Stimulated activated CD4-positive, alpha-beta T cell treated with anti-CD3 and anti-CD28 coated beads, TNF-alpha, amount 100 ng/mL, for 24 hours (primary cell): Measurements from ENCODE around the gene LGALS4.
"Not testable (repeated sequence)": the region's sequence is repeated elsewhere in the genome, so short reads cannot be mapped to it uniquely, and the experiment has no call there.

Experiments
- DNase-seq, 3 experiments: peaks; one replicate each; pipeline ENCODE4 v3.0.0-alpha.2; 2020; ENCODE audit warnings: low read depth in 3 of 3

Gene LGALS4

DNA sequence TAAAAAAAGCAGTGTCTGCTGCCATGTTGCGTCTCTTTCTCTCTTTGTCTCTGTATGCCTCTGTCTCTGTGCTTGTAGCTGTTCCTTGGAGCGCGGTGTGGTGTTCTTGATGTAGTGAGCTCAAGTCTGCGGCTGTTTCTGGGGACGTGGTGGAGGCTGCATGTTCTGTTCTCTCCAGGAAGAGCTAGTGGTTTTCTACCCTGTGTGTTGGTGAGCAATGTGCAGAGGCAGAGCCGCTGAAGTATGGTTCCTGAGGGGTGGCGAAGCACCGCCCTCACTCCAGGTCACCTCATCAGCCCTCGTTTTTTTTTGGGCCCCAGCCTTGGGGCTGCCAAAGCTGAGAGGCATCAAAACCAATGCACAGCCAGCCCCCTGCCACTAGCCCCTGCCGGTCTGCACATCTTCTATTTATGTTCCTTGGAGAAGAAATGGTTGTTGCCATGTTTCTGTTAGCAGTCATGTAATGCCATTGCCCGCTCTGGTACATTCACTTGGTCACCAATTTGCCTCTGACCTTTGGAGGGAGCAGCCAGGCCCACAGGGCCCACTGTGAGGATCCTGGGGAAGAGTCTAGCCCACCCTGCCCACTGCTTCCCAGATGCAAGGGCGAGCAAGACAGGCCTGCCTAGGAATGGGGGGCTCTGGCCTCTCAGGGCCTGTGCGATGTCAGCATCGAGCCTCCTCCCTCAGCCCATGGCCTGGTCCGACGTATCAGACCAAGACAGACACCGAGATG, 29.9 kb upstream of the LGALS4 start:
- peak in 2 of 3 experiments; percentile 23 to 47 for DNase-seq

DNA sequence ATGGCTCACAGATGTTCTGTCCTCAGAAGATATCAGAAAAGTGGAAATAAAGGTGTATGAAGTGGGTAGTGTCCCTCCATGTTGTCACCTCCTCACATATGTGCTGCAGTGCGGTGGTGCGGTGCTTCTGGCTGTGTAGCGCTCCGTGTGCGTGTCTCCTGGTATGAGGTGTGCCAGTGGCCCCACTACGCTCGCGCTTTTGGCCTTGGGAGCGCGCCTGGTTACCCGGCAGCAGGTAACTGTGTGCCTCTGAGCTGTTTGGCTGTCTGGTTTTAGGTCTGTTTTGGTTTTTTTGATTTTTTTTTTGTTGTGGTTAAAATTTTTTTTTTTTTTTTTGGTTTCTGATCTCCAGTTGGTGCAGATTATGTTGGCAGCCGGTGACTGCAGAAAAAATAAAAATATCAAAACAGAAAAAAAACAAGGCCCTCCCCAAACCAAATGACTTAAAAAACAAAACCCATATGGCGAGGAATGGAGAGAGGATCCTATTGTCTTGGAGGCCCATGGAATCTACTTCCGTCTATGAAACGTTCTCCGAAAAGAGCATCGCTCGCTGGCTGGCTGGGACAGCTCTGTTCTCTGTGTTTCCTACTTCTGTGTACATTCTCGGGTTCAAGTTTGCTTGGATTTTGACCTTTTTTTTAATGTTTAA, 29.2 kb upstream of the LGALS4 start:
- DNase-seq: peak in 1 of 3 experiments; percentile 32

DNA sequence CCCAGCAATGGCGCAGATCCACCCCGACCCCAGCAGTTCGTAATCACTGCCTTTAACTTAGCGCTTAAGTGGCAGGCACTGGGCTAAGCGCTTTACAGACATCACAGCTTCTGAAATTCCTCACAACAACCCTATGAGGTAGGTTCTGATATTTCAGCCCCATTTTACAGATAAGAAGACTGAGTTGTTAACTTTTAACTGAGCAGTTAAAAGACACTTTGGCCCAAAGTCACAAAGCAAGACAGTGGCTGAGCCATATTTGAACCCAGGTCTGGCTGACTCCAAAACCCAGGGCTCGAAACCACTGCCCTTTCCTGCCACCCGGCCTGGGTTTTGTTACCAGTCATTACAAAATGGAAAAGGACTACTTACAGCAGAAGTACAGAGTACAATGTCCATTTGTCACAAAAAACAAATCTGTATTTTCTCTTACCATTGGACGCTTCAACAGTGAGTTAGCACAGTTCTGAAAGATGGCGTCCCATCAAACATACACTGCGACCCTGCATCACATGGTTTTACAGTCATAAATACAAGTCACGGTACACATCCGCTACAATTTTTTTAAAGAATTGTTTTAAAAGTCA, 28.5 kb upstream of the LGALS4 start:
- DNase-seq: no peak

DNA sequence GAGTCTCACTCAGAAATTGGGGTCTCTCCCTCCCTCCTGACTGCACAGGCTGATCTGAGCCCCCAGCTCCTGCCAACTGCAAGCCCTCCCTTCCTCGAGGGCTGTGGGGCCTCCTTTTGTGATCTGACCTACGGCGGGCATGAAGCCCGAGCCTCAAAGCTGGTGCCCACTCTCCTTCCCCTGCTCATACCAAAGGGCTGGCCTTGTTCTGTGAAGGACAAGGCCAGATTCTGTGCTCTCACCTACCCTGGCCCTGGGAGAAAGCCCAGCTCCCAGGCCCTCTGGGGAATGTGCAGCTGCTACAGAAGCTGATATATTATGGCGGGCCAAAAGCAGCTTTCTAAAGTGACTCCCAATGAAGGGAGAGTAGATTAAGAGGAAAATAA, 27.8 kb upstream of the LGALS4 start:
- DNase-seq: no peak

DNA sequence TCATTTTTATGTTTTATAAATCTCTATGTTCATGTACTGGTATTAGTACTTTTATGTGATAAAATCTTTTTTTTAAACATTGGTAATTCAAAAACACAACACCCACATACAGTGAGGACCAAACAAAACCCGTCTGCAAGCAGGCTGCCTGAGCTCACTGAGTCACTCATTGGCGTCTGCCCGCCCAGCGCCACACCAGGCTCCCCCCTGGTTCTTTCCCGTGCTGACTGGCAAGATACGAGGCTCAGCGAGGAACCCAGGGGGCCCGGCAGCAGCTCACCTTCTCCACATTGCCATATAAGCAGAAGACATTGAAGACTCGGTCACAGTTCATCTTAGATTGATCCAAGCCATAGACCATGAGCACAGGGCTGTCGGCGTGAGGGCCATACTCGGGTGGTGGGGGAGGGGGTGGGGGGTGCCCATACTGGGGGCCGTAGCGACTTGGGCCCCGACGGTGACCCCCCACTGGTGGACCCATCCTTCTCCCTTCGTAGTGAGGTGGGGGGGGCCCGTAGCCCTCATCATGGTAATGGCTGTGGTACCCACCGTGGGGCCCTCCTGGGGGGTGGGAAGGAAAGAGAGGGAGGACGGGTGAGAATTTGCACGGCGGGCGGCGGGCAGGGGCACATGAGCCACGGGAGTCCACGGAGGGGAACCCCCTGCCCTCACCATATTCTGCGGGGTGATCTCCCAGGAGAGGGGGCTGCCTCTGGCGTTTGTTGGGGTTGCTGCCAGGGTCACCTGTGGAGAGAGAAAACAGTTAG, 27.3 kb upstream of the LGALS4 start:
- no peak for DNase-seq

DNA sequence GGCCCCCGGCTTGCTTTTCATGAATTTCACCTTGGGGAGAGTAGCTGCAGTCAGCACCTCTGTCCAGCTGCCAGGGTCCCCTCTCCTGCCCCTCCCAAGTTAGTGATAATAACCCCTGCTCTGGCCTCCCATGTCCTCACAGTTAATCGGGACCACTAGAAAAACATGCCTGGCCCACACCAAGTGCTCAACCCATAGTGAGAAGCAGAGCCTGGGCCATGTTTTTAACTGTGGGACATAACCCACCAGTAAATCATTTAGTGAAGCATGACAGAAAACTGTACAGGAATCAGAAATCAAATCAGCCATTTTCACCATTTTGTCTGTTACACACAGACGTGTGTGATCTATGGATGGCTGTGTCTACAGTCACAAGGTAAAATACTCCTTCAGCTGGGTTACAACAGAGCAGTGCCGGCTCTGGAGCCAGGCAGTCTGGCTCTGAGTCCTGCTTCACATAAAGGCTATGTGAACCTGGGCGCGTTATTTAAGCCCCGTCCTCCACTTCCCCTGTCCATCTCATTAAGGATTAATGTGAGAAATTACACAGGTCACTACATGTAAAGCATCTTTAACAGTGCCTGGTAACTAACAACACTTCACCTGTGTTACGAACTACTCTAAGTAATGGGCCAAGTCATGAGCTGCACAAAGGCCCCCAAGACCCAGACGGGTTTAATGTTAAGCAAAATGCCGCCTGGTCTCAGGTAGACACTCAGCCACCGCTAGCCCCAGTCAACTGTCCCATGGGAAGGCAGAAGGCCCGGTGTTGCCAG, 26.4 kb upstream of the LGALS4 start:
- DNase-seq: no peak

DNA sequence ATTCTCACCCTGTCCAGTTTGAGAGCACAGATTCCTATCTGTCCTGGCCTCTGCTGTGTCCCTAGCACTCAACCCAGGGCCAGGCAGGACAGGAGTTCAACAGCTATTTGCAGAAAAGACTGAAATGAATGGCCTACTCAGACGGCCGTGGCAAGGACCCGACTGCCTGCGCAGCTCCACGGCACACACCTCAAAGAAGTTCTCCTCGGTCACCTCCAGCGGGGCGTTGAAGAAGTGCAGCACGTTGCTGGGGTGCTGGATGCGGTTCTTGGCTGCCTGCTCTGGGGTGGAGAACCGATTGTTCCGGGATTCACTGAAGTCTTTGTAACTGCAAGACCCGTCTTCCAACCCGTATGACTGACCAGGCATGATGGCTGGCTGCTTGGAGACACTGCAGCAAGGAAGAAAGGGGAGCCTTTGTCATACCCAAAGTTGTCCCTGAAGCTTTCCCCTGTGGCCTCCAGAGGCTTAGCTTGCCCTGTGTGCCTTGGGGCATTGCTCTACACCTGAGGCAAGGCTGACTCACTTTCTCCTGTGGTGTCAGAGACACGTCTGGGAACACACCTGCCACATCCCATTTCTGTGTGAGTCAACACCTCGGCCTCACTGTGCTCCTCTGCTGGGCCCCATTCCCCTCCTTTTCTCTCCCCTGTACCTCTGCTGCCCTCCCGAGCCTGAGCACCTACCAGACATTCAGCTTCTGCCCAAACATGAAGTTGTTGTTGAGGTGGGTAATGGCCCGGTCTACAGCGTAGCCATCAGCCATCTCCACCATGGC, 25.7 kb upstream of the LGALS4 start:
- peak in 2 of 3 experiments; percentile 45 to 65 for DNase-seq

DNA sequence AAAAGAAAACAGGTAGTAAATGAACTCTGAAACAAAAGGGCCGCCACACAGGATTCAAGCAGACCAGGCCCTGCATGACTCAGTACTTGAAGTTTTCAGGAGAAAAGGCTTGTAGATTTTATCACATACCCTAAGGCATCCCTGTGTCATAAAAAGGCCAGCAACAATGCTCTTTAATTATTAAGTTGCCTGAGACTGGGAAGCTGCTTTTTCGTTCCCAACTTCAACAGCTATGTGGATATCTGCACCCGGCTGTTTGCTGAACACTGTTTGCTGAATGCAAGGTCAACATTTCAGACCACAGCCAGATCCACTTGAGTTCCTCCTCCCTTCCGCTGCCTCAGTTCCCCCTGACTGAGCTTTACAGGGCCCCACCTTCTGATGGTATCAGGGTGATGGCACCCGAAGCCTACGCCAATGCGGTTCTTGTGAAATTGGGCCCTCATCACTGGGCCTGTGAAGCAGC, 24.9 kb upstream of the LGALS4 start:
- DNase-seq: no peak

DNA sequence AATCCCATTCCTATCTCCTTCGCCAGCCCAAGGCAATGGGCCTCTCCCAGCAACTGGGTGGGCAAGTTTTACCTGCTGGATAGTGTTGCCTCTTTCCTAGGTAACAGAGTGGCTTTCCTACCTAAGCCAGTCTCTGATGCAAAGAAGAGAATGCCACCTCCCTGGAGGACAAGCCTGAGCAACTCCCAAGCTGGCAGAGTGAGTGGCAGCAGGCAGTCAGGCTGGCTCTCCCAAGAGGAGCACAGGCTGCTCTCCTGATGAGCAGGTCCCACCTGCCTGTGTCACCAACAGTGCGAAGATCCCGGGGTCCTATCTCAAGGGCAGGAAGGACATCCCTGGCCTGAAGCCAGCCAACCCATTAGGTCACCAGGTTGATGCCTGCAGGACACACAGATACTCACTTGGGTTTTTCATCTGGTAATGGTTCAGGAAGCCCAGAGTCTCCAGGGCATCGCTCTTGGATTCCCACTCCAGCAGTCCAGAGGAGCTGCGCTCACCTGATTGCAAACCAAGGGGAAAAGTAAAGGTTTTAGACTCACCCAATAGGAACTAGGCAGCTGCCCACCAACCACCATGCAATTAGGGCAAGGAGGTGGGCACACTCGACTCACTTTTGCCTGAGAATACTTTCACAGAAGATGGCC, 24.4 kb upstream of the LGALS4 start:
- DNase-seq: no peak

DNA sequence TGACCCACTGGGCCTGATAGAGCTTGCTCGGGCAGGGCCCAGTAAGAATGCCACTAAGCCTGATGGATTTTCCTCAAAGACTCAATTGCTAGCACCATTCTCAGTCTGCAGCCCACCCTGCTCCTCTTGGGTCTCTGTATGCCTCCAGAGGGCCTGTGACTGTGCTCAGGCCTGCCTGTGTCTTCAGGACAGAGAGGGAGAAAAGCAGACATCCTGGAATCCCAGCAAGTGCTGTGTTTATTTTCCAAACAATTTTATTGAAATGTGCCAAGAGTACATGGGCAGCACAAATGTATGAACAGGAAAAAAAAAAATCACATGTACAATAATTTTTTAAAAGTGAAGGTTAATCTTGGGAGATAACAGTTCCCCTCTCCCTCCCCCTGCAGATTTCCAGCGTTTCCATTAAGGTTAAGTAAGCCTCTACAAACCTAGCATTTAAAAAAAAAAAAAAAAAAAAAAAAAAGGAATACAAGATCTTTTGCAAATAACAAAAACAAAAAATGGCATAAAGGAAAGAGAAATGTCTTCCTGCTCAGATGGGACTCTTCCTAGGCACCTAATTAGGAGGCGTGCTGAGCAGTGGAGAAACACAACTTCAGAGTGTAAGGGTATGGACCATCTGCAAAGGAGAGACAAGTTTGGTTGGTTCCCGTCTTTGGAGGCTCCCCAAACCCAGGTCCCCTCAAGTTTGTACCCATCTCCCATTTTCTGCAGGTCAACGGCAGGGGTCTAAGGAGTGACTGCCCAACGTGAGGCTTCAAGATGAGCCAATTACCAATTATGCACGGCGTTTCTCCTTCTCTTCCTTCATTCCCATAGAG, 23.6 kb upstream of the LGALS4 start:
- DNase-seq: no peak

DNA sequence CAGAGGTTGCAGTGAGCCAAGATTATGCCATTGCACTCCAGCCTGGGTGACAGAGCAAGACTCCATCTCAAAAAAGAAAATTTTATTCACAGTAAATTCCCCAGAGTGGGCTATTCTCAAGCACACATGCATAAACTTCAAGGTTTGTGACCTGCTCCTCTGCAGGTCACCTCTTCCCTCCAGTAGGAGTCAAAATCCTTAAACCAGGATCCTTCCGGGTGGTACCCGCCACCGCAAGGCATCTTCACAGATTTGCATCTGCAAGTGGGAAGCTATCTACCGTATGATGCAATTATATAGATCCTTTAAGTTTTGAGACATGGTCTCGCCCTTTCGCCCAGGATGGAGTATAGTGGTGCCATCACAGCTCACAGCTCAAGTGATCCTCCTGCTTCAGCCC, 21.8 kb upstream of the LGALS4 start:
- no peak for DNase-seq

DNA sequence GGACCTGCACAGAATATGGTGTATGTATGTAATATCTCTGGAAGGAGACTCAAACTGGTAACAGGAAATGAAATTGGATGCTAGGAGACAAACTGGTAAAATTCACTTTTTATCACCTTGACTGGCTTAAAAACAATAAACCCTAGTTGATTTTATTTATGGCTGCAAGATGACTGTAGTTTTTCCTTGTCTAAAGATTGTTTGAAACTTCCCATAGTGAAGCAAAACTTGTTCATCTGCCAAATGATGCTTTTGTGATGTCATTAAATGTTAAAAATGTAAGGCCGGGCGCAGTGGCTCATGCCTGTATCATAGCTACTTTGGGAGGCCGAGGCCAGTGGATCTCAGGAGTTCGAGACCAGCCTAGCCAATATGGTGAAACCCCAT, 21.4 kb upstream of the LGALS4 start:
- DNase-seq: no peak

DNA sequence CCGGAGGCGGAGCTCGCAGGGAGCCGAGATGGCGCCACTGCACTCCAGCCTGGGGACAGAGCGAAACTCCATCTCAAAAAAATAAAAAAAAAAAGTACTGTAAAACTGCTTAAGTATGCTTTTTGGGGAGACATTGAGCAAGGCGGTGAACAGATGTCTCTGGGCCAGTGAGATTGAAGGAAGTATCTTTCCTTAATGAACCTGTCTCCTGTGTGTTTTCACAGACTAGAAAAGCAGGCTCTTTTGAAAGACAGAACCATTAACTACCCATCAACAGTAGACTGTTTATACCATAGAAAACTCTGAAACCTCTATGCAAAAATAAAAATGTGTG, 20.3 kb upstream of the LGALS4 start:
- no peak for DNase-seq

DNA sequence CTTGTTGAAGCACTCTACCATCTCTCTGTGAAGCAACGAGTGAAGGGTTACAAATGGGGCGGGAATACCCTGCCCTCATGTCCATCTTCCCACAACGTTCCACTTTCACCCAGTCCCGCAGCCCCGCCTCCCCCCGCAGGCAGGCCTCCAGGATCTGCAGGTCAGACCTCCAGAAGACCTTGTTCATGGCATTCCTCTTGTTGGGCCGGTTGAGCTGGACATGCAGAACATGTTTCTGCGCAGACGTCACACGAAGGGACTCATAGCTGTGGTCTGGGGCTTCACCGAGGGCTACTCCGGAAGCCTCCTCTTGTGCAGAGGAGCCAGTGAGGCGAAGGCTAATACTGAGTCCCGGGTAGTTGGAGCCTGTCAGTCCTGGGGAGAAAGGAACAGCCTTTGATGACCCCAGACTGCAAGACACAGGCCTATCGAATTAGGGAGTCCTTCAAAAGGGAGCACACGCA, 18.4 kb upstream of the LGALS4 start:
- DNase-seq: no peak

DNA sequence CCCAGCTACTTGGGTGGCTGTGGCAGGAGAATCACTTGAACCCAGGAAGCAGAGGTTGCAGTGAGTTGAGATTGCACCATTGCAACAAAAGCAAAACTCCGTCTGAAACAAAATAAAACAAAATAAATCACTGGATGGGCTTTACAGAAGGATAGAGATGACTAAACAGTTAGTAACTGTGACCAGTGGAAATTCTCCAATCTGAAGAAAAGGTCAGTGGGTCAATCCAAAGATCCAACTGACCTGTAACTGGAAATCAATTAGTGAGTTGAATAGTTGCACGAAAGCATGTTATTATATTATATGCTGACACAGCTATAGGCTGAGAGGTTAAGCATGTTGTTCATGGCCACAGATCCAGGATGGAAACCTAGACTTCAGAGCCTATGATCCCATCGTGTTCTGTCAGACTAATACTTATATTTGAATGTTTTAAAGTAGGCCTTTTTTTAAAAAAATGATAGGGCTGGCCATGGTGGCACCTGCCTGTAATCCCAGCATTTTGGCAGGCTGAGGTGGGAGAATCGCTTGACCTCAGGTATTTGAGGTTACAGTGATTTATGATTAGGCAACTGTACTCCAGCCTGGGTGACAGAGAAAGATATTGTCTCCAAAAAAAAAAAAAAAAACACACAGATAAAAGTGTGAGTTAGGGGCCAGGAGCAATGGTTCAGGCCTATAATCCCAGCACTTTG, 17.4 kb upstream of the LGALS4 start:
- no peak for DNase-seq

DNA sequence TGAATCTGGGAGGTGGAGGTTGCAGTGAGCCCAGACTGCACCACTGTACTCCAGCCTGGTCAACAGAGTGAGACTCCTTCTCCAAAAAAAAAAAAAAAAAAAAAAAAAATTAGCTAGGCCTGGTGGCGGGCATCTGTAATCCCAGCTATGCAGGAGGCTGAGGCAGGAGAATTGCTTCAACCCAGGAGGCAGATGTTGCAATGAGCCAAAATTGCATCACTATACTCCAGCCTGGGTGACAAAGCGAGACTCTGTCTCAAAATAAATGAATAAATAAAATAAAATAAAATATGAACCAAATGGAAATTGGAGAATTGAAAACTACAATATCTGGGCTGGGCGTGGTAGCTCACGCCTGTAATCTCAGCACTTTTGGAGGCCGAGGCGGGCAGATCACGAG, 16.5 kb upstream of the LGALS4 start:
- DNase-seq: not testable (repeated sequence)

DNA sequence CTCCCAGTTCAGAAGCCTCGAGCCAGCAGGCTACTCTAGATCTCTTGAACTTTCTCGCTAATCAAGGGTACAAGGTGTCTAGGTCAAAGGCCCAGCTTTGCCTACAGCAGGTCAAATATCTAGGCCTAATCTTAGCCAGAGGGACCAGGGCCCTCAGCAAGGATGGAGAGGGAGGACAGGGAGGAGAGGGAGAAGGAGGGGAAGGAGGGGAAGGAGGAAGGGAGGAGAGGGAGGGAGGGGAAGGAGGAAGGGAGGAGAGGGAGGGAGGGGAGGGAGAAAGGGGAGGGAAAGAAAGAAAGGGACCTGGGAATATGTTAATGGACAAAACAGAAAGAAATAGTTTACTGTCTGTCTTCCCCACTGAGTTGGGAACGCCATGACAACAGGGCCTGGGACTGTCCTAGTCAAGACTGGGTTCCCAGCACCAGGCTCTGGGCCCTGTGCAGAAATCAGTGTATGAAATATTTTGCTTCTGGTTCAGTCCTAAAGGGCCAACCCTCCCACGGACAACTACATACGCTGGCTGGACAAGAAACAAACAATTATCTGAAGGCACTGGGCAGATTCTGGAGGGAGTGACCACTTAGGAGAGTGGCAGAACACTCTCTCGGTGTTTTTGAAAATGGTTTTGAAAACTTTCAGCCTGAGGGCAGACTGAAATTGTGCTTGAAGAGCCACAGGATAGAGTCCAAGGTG, 14.3 kb upstream of the LGALS4 start:
- DNase-seq: no peak

DNA sequence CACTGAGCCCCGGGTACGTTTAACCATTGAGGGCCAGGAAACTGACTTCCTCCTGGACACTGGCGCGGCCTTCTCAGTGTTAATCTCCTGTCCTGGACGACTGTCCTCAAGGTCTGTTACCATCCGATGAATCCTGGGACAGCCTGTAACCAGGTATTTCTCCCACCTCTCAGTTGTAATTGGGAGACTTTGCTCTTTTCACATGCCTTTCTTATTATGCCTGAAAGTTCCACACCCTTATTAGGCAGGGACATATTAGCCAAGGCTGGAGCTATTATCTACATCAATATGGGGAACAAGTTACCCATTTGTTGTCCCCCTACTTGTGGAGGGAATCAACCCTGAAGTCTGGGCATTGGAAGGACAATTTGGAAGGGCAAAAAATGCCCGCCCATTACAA, 13.2 kb upstream of the LGALS4 start:
- DNase-seq: not testable (repeated sequence)
